Activated naive CD4-positive, alpha-beta T cell treated with anti-CD3 and anti-CD28 coated beads for 36 hours (primary cell): ENCODE measurements around the gene RIMBP2. TPM values are rescaled to one million over a fixed set of nuclear protein-coding genes. Genes with fewer than 3 reads are reported as not detected.

ENCODE experiments used
- CTCF ChIA-PET: fragments of 350-600 bp; sonication (Branson Sonifier 250); formaldehyde crosslinking; loops from one replicate; lab custom pipeline; 2021; ENCODE audit warnings: antibody characterized with exemption; lab: Charles Lee
- DNase-seq: peaks from one replicate; pipeline ENCODE4 v3.0.0-alpha.2; 2020
- H3K27ac Mint-ChIP-seq: one replicate; pipeline ENCODE4 v1.8.0; 2021; ENCODE audit warnings: mild to moderate bottlenecking, mixed read lengths
- H3K27me3 Mint-ChIP-seq: one replicate; pipeline ENCODE4 v1.8.0; 2021; ENCODE audit warnings: low read depth, mixed read lengths
- H3K36me3 Mint-ChIP-seq: one replicate; pipeline ENCODE4 v1.8.0; 2021; ENCODE audit warnings: low read depth, mixed read lengths
- H3K4me1 Mint-ChIP-seq: one replicate; pipeline ENCODE4 v1.8.0; 2021; ENCODE audit warnings: low read depth, mixed read lengths
- H3K4me3 Mint-ChIP-seq: one replicate; pipeline ENCODE4 v1.8.0; 2021; ENCODE audit warnings: mild to moderate bottlenecking, moderate library complexity, mixed read lengths
- H3K9me3 Mint-ChIP-seq: one replicate; pipeline ENCODE4 v1.8.0; 2021; ENCODE audit warnings: mixed read lengths
- intact Hi-C: fragments of 100-400 bp; cut with micrococcal nuclease; formaldehyde crosslinking; loops from one replicate; pipeline ENCODE4 v1.15.1; 2023
- total RNA-seq, 2 experiments: library from RNA; stranded (reverse); gene quantifications; one replicate each; pipeline ENCODE4 v1.2.3, GENCODE V29; 2021

Gene RIMBP2
- total RNA-seq, 2 experiments from 2014 or later = not detected

GRCh38 chr12:130606231-130606630, 109.9 kb downstream of the RIMBP2 start:
- DNase-seq = no peak
- H3K4me3 Mint-ChIP-seq = no peak overlapping the region
- intact Hi-C loops = no loop called here
- H3K9me3 Mint-ChIP-seq = no peaks in the 10 kb centered on the region
- no peaks in the 10 kb centered on the region for H3K27me3 Mint-ChIP-seq
- H3K4me1 Mint-ChIP-seq = no peaks in the 10 kb centered on the region
- H3K27ac Mint-ChIP-seq = no peak overlapping the region
- CTCF ChIA-PET = interaction anchor here (0.8 kb wide), 1 partner anchor 17 kb away, joined by 3 read pairs; no protein-coding TSS in a partner anchor
- no peaks in the 10 kb centered on the region for H3K36me3 Mint-ChIP-seq

DNA sequence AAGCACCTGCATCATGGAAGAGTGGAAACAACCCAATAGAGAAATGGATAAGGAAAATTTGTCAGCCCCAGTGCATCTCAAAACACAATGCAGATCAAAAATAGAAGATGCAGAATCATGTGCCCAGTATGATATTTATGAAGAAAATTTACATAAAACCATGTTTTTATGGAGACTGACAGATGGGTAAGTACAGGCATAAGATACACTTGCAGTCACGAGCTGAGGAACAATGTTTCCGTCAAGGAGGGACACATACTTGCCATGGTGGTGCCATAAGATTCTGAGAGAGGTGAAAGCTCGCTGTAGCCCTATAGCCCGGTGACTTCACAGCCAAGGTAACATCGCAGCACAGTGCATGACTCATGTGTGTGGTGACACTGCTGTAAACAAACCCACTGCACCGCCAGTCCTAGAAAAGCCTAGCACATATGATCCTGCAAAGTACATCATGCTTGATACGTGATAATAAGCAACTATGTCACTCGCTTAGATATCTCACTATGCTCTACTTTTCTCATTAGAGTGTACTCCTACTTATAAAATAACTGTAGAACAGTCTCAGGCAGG, 112.6 kb downstream of the RIMBP2 start:
- DNase-seq = no peak
- peaks cover 10% of the 10 kb centered on the region for H3K9me3 Mint-ChIP-seq
- no peak overlapping the region for H3K27ac Mint-ChIP-seq
- CTCF ChIA-PET = no interaction called here
- H3K4me3 Mint-ChIP-seq = no peak overlapping the region
- no peaks in the 10 kb centered on the region for H3K4me1 Mint-ChIP-seq
- H3K27me3 Mint-ChIP-seq = no peaks in the 10 kb centered on the region
- H3K36me3 Mint-ChIP-seq = no peaks in the 10 kb centered on the region
- intact Hi-C loops = no loop called here

DNA sequence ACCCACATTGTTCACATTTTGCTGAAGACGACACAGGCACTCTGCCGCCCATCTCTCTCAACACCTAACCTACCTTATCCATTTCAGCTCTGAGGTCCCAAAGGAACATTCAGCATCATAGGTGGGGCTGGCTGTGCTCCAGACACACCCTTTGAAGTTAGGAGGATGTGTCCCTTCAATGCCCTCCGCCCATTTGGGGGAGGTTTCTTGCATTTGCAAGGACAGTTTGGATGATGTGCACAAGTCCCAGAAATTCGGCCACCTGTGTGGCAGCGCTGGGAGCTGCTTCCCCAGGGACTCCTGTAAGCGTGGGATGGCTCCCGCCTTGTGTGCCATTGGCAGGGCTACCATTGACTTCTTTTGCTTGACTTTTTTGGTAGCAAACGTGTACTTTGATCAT, 113.8 kb downstream of the RIMBP2 start:
- H3K27me3 Mint-ChIP-seq = no peaks in the 10 kb centered on the region

GRCh38 chr12:130601327-130601726, 114.8 kb downstream of the RIMBP2 start:
- Mint-ChIP-seq H3K27me3 (no peaks in the 10 kb centered on the region), H3K4me3 (no peak overlapping the region), H3K36me3 (no peaks in the 10 kb centered on the region), H3K4me1 (no peaks in the 10 kb centered on the region), H3K27ac (no peak overlapping the region), H3K9me3 (peaks cover 19% of the 10 kb centered on the region)
- DNase-seq = no peak
- CTCF ChIA-PET = no interaction called here
- intact Hi-C loops = no loop called here

More for the DNA sequence above, 113.8 kb downstream of the RIMBP2 start:
- intact Hi-C loops = no loop called here
- peaks cover 19% of the 10 kb centered on the region for H3K9me3 Mint-ChIP-seq
- no peaks in the 10 kb centered on the region for H3K4me1 Mint-ChIP-seq
- no peaks in the 10 kb centered on the region for H3K36me3 Mint-ChIP-seq
- H3K4me3 Mint-ChIP-seq = no peak overlapping the region
- CTCF ChIA-PET = no interaction called here
- H3K27ac Mint-ChIP-seq = no peak overlapping the region
- no peak for DNase-seq

DNA sequence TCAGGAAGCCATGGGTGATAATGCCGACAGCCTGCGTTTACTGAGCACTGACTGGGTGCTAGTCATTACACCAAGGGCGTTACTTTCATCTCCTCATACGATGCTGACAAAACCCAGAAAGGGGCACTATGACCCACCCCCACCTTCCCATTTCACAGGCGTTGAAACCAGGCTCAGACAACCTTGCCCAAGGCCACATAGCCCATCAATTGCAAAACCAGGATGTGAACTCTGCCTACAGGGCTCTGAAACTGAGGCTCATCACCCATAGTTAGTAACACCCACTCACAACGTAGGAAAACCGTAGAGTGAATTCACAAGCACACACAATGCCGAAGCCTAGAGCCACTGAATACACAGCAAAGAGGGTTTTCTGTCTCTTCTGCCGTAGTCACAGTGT, 119.9 kb downstream of the RIMBP2 start:
- Mint-ChIP-seq H3K27me3 (peaks cover 2% of the 10 kb centered on the region), H3K27ac (no peak overlapping the region), H3K4me3 (no peak overlapping the region), H3K36me3 (no peaks in the 10 kb centered on the region), H3K9me3 (peaks cover 19% of the 10 kb centered on the region), H3K4me1 (no peaks in the 10 kb centered on the region)
- no peak for DNase-seq
- CTCF ChIA-PET = no interaction called here
- intact Hi-C loops = no loop called here

DNA sequence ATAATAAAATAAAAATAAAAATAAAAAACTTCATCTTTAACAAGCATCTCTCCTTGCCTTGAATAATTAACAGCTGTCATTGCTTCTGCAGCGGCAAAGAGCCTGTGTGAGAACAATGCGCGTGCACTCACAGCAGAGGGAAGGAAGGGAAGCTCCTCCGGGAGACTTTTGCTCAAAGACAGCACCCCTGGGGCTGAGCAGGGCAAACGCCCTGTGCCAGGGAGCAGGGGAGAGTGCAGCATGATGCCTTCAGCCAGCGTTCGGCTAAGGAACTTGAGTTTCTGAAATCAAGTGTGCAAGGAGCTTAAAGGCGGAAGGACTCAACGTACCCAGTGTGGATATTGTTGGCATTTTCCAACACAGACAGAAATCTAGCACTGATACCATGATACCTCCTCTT, 120.5 kb downstream of the RIMBP2 start:
- Mint-ChIP-seq H3K27ac (no peak overlapping the region), H3K4me1 (no peaks in the 10 kb centered on the region), H3K4me3 (no peak overlapping the region), H3K27me3 (peaks cover 2% of the 10 kb centered on the region), H3K9me3 (peaks cover 16% of the 10 kb centered on the region), H3K36me3 (no peaks in the 10 kb centered on the region)
- DNase-seq = no peak
- intact Hi-C loops = no loop called here
- CTCF ChIA-PET = no interaction called here

- intact Hi-C loops = no loop called here
- CTCF ChIA-PET = no interaction called here
- no peak overlapping the region for H3K4me3 Mint-ChIP-seq
- H3K27ac Mint-ChIP-seq = no peak overlapping the region
- H3K4me1 Mint-ChIP-seq = no peaks in the 10 kb centered on the region
- peaks cover 7% of the 10 kb centered on the region for H3K9me3 Mint-ChIP-seq
- DNase-seq = no peak
- H3K27me3 Mint-ChIP-seq = peaks cover 4% of the 10 kb centered on the region
- H3K36me3 Mint-ChIP-seq = no peaks in the 10 kb centered on the region
Measured at GRCh38 chr12:130593056-130593455, 123.0 kb downstream of the RIMBP2 start.

DNA sequence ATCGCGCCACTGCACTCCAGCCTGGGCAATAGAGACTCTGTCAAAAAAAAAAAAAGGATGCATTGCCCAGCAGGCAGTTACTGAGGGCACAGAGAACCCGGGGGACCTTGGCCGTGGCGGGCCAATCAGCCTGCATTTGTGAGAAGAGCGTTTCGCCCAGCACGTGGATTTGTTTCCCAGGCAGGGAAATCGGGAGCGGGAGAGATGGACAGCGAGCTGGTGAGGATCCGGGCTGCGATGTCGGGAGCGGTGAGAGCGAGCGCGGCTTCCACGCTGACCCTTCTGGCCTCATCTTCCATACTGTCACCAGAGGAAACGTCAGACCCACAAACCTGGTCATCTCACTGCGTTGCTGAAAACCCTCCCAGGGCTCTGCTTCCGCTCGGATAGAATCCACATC, 123.5 kb downstream of the RIMBP2 start:
- H3K9me3 Mint-ChIP-seq = peaks cover 8% of the 10 kb centered on the region
- peaks cover 4% of the 10 kb centered on the region for H3K27me3 Mint-ChIP-seq
- intact Hi-C loops = no loop called here
- H3K4me1 Mint-ChIP-seq = no peaks in the 10 kb centered on the region
- H3K27ac Mint-ChIP-seq = no peak overlapping the region
- no peak for DNase-seq
- H3K36me3 Mint-ChIP-seq = no peaks in the 10 kb centered on the region
- H3K4me3 Mint-ChIP-seq = no peak overlapping the region
- CTCF ChIA-PET = no interaction called here

DNA sequence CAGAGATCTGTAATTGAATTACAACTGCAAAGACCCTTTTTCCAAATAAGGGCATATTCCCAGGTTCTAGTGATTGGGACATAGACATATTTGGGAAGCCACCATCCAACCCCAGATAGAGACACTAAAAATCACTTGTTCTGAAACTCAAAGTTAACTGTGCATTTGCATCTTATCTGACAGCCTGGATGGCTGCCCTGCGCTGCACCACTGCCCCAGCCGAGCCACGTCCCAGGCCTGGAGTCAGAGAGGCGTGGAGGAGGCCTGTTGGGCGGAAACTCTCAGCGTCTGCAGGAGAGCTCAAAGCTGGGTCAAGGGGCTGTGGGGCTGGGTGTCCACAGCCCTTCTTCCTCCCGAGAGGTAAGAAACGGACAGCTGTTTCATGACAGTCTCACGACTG, 124.4 kb downstream of the RIMBP2 start:
- Mint-ChIP-seq H3K4me3 (no peak overlapping the region), H3K36me3 (no peaks in the 10 kb centered on the region), H3K27me3 (peaks cover 4% of the 10 kb centered on the region), H3K27ac (no peak overlapping the region), H3K4me1 (no peaks in the 10 kb centered on the region), H3K9me3 (peaks cover 4% of the 10 kb centered on the region)
- CTCF ChIA-PET = no interaction called here
- DNase-seq = no peak
- intact Hi-C loops = no loop called here

DNA sequence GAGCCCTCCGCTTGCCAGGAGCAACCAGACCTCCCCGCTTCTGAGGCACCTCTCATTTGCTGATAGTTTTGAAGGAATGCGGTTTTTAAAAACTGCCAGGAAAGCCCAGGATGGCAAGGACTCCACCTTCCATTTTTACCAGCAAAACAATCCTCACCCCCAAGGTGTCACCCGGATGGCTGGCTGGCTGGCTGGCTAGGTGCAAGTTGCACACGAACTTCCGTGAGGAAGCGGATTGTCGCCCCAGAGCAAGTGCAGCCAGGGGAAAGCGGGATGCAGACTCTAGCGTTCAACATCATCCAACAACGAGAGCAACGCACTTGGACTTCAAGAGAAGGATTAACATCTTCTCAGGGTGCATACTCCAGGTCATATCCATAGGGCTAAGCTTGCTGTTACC, 125.4 kb downstream of the RIMBP2 start:
- Mint-ChIP-seq H3K27me3 (peaks cover 4% of the 10 kb centered on the region), H3K9me3 (peaks cover 4% of the 10 kb centered on the region), H3K4me3 (no peak overlapping the region), H3K27ac (no peak overlapping the region), H3K36me3 (no peaks in the 10 kb centered on the region), H3K4me1 (no peaks in the 10 kb centered on the region)
- intact Hi-C loops = no loop called here
- DNase-seq = no peak
- CTCF ChIA-PET = no interaction called here

- Mint-ChIP-seq H3K36me3 (no peaks in the 10 kb centered on the region), H3K4me1 (no peaks in the 10 kb centered on the region), H3K27me3 (peaks cover 4% of the 10 kb centered on the region), H3K4me3 (no peak overlapping the region), H3K27ac (no peak overlapping the region), H3K9me3 (peaks cover 4% of the 10 kb centered on the region)
- intact Hi-C loops = no loop called here
- no peak for DNase-seq
- CTCF ChIA-PET = interaction anchor here (0.6 kb wide), 1 partner anchor 245 kb away, joined by 3 read pairs; no protein-coding TSS in a partner anchor
Measured at GRCh38 chr12:130589540-130590317, 126.4 kb downstream of the RIMBP2 start.

- Mint-ChIP-seq H3K4me3 (no peak overlapping the region), H3K36me3 (no peaks in the 10 kb centered on the region), H3K27ac (no peak overlapping the region), H3K27me3 (peaks cover 4% of the 10 kb centered on the region), H3K9me3 (peaks cover 4% of the 10 kb centered on the region), H3K4me1 (no peaks in the 10 kb centered on the region)
- intact Hi-C loops = no loop called here
- CTCF ChIA-PET = interaction anchor here (0.6 kb wide), 2 partner anchors 17 to 246 kb away, joined by 3 read pairs; no protein-coding TSS in a partner anchor
- DNase-seq = no peak
Measured at GRCh38 chr12:130588696-130589539, 127.2 kb downstream of the RIMBP2 start.
